Astrocyte of the cerebellum (primary cell): ENCODE data around the gene FRMD1.

ENCODE experiments used
- DNase-seq: peaks from one replicate; pipeline ENCODE4 v3.0.0-alpha.2; 2011; ENCODE audit warnings: low read depth
- H3K4me3 ChIP-seq: 2 replicates; pipeline ENCODE4 v1.5.1; 2011; ENCODE audit warnings: mild to moderate bottlenecking, low read depth, low read length, moderate library complexity
- in situ Hi-C: cut with HindIII; loops from 2 replicates; pipeline ENCODE4 v1.10.0; 2017; ENCODE audit warnings: low sequenced_read_pairs
- TF ChIP-seq, protein P1 (sequence below): IDR thresholded peaks from 2 replicates; pipeline ENCODE4 v1.5.1; 2012; ENCODE audit warnings: low read length, low read depth, moderate library complexity, mild to moderate bottlenecking; ENCODE audit errors: missing control alignments

The FRMD1 gene

DNA sequence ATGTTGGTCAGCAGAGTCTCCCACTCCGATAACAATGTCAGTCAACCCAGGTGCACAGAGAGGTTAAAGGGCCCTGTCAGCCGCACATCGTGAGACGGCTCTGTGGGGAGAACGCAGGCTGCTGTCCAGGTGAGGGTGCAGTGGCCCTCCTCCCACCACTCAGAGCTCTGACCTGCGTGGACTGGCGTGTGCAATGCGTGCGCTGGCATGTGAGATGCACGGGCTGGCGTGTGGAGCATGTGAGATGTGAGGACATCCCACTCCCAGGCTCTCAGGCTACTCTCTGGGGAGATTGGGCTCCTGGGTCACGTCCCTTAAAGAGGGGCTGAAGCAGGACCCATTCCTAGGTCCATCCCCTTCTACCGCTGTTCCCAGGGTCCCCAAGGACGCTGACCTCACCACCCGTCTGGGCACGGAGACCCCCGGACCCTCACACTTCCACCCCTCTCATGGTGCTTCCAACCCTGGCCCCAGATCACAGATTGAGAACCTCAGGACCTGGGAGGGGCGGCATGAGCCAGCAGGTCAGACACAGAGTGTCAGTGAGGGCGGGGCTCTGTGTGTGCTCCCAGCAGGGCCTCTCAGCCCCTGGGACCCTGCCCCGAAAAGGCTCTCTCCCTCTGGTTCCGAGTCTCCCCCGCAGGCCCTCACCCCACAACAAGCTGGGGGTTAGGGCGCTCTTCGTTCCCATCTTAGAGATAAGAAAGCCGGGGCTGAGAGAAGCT lies 8.6 kb upstream of the FRMD1 start:
- TF ChIP-seq, protein P1, sequence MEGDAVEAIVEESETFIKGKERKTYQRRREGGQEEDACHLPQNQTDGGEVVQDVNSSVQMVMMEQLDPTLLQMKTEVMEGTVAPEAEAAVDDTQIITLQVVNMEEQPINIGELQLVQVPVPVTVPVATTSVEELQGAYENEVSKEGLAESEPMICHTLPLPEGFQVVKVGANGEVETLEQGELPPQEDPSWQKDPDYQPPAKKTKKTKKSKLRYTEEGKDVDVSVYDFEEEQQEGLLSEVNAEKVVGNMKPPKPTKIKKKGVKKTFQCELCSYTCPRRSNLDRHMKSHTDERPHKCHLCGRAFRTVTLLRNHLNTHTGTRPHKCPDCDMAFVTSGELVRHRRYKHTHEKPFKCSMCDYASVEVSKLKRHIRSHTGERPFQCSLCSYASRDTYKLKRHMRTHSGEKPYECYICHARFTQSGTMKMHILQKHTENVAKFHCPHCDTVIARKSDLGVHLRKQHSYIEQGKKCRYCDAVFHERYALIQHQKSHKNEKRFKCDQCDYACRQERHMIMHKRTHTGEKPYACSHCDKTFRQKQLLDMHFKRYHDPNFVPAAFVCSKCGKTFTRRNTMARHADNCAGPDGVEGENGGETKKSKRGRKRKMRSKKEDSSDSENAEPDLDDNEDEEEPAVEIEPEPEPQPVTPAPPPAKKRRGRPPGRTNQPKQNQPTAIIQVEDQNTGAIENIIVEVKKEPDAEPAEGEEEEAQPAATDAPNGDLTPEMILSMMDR = no peak
- DNase-seq = no peak
- H3K4me3 ChIP-seq = no peak overlapping the region
- in situ Hi-C loops = no loop called here

DNA sequence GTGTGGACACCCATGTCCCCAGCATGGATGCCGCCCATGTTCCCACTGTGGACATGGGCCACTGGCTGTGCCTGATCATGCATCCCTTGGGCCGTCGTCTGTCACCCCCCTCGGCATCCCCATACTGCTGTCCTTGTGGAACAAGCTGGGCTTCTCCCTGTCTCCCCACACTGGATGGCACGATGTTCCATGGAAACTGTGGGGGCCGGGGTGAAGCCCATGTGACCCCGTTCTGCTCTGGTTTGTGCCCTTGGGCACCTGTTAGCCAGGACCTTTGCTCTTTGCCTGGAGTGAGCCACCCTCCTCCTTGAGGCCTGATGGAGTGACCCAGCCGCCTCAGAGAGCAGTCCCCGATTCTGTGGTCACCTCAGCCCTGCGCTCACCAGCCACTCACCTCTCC lies 7.6 kb upstream of the FRMD1 start:
- DNase-seq = no peak

DNA sequence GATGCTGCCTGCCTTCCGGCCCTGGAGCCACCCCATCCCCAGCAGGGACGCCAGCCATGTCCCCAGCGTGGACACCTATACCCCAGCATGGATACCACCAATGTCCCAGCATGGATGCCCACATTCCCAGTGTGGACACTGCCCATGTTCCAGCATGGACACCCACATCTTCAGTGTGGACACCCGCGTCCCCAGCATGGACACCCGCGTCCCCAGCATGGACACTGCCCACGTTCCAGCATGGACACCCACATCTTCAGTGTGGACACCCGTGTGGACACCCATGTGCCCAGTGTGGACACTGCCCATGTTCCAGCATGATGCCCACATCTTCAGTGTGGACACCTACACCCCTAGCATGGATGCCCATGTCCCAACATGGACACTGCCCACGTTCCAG lies 7.1 kb upstream of the FRMD1 start:
- in situ Hi-C loops = no loop called here
- no peak for DNase-seq
- TF ChIP-seq, protein P1 = no peak
- no peak overlapping the region for H3K4me3 ChIP-seq

More for the DNA sequence above, 7.6 kb upstream of the FRMD1 start:
- in situ Hi-C loops = no loop called here
- H3K4me3 ChIP-seq = no peak overlapping the region
- TF ChIP-seq, protein P1 = no peak

DNA sequence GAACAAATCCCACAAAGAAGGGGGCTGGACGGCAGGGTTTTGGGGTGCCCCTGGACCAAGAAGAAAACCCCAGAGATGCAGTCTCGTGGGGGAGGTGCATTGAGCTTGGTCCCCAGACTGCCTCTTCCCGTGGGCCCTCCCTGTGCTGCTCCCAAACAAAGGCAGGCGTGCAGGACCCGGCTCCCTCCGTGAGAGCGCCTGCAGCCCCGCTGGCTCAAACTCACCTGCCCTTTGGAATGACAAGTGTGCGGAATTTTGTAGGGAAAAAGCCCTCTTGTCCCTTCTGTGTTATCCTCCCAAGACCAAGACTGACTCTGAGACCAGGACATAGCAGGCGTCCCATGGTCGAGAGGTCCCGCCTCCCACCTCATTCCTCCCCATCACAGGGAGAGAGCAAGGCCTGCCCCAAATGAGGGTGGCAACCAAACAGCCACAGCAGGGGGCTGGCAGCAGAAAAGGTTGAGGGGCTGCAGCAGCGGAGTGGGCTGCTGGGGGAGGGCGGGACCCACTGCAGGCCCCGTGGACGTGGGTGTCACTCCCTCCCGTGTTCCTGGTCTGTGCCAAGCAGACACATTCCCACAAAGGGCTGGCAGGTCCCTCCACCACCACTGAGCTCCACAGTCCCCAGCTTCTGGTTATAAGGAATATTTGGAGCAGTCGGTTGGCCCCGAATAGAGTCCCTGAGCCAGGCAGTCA lies 5.6 kb upstream of the FRMD1 start:
- in situ Hi-C loops = no loop called here
- DNase-seq = no peak
- H3K4me3 ChIP-seq = no peak overlapping the region
- TF ChIP-seq, protein P1 = no peak

DNA sequence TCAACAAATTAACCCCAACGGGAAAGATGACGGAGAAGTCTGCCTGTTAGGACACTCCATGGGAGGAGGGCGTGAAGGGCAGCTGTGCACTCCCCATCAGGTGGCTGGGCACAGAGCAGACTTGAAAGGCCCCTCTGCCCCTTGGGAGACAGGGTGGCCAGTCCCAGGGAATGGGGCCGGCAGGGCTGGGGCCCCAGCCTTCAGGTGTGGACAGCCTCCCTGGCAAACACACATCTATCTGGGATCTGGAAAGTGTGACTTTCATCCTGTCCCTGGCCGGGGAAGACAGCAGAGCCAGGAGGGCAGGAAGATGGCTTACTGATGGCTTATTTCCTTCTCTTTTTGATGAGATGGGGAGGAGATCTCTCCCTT lies 4.5 kb upstream of the FRMD1 start:
- DNase-seq = no peak
- TF ChIP-seq, protein P1 = no peak
- no peak overlapping the region for H3K4me3 ChIP-seq
- in situ Hi-C loops = no loop called here

DNA sequence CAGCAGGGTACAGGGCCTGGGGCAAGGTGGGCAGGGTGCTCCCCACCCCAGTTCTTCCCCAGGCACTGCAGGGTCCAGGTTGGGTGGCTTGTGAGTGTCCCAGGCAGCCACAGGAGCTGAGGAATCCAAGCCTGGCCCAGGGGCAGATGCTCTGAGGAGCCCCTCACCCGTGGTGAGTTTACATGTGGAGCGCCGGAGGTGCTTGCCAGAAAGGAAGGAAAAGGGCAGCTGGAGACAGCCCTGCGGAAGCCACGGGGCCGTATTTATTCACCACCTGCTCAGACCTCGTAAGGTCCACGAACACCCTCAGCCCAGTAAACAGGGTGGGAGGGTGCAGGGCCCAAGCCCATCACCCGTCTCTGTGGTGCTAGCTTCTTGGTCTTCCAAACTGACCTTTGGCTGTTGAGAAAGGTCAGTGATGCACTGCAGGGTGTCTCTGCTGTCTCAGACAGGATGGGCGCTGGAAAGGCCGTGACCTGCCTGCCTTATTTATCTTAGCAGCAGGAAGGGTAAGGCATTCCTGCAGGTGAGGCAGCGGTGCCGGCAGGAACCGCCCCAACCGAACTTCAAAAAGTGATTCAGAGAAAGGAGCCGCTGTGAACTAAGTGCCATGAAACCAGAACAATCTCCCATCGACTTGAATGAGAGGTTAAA lies 4.0 kb upstream of the FRMD1 start:
- in situ Hi-C loops = no loop called here
- no peak overlapping the region for H3K4me3 ChIP-seq
- TF ChIP-seq, protein P1 = no peak
- DNase-seq = no peak
